Erythroblast (primary cell): ENCODE measurements around the gene TSC2.
"Not testable (repeated sequence)": the region's sequence is repeated elsewhere in the genome, so short reads cannot be mapped to it uniquely, and the experiment has no call there.

Source experiments
- DNase-seq, 2 experiments: peaks; one replicate each; lab custom pipeline; 2025; lab: John Stamatoyannopoulos, UW
- GATA1 ChIP-seq: IDR thresholded peaks from 2 replicates; pipeline ENCODE4 v1.6.1; 2011; ENCODE audit warnings: low read depth, mild to moderate bottlenecking, control low read depth, low read length, moderate library complexity
- POLR2A ChIP-seq: IDR thresholded peaks from 2 replicates; pipeline ENCODE4 v1.6.1; 2011; ENCODE audit warnings: mild to moderate bottlenecking, low read length

The TSC2 gene

DNA sequence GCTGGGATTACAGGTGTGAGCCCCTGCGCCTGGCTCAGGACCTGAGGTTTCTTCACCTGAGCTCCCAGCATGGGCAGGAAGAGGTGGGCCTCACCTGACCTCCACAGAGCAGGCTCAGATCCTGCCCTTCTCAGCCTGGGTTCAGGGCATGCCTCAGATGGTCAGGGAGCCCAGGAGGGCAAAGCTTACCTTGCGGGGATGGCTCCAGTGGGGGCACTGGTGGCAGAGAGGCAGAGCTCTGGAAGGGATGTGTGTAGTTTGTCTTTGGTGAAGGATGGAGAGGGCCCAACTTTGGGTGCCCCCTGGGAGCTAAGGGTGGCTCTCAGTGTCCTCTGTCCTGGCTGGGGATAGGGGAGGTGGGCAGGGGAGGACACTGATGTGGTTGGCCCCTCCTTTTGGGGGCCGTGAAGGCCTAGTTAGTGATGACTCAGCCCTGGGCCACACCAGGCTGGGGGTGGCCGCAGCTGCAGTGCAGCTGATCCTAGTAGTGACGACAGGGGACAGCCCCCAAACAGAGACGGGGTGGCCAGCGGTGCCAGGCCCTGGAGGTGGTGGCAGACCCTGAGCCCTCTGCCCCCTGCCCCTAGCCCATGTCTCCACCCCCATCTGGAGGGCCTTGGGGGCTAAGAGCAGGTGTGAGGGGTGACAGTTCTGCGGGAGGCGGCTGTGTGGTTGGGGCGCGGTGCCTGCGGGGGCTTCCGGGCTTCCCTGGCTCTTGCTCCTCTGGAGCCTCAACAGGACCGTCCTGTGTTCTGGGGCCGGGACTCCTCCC, 15.3 kb upstream of the TSC2 start:
- no peak for DNase-seq
- TF ChIP-seq POLR2A, result no peak
- TF ChIP-seq GATA1, result no peak

DNA sequence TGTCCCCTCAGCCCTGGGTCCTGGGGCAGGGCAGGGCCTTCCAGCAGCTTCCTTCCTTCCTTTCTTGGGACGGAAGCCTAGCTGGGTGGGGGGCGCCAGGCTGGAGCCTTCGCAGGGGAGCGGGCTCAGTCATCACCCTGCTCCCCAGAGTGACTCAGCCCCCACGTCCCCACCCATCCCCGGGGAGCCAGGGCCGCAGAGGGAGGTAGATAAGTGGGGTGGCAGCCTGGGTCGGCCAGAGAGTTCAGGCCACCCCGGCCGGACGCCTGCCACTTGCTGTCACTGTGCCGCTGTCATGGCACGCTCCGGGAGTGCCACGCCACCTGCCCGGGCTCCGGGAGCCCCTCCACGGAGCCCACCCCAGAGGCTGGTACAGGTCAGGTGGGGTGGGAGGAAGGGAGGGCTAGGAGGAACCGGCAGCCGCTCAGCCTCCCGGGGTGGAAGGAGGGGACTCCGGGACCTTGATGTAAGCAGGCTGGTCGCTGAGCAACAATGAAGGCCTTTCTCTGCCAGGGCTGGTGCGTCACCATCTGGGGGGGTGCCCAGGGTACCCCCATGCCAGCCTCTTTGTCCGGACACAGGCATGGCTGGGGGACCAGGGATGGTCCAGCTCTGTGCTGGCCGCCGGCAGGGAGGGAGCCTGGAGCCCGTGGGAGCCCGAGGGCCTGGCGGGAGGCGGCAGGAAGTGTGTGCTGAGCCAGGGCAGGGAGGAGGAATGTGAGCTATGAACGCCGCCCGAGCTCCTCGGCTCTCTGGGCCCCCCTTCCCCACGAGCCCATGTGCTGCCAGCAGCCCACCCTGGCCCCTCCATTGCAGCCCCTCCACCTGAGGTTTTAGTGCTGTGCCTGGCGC, 14.5 kb upstream of the TSC2 start:
- TF ChIP-seq POLR2A, result no peak
- no peak for TF ChIP-seq GATA1
- no peak for DNase-seq

DNA sequence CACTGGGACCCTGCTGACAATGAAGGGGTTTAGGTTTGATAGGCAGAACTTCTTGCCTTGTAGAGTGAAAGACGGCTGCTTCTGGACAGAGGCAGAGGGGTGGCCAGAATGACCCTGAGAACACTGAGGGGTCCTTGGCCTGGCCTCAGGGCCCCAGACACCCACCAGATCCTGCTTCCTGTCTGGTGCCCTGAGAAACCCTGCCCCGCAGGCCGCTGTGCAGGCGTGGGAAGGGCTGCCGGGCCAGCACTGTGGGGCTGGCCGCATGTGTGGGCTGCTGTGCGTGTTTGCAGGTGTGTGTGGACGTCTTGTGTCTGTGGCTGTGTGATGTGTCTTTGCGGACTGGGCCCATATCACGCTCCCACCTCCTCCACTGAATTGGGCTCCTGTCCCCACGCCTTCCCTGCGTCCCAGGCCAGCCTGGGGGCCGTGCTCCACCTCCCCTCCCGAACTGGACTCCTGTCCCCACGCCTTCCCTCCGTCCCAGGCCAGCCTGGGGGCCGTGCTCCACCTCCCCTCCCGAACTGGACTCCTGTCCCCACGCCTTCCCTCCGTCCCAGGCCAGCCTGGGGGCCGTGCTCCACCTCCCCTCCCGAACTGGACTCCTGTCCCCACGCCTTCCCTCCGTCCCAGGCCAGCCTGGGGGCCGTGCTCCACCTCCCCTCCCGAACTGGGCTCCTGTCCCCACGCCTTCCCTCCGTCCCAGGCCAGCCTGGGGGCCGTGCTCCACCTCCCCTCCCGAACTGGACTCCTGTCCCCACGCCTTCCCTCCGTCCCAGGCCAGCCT, 13.7 kb upstream of the TSC2 start:
- DNase-seq, result not testable (repeated sequence)

DNA sequence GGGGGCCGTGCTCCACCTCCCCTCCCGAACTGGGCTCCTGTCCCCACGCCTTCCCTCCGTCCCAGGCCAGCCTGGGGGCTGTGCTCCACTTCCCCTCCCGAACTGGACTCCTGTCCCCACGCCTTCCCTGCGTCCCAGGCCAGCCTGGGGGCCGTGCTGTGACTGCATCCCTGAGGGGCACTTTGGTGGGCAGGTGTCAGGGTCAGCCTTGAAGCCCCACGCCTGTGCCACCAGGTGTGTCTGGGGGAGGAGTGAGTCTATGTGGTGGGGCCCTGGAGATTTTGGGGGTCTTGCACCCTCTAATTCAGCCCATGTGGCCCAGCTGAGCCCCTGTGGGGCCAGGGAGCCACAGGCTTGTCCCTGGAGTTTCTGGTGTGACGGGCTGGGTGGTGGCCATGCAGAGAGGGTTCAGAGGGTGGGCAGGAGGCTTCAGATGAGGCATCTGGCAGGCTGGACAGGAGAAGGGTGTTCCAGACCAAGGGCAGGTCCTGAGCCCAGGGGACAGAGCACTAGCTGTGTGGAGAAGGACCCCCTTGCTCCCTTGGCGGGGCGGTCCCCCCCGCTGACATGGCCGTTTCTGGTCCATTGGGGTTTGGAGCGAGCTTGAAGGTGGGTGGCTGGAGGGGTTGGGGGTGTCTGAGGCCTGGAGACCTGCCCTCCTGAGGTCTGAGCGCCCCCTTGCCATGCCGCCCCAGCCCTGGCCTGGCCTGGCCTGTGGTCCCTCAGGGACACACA, 12.9 kb upstream of the TSC2 start:
- DNase-seq, result no peak
- no peak for TF ChIP-seq POLR2A
- TF ChIP-seq GATA1, result no peak

DNA sequence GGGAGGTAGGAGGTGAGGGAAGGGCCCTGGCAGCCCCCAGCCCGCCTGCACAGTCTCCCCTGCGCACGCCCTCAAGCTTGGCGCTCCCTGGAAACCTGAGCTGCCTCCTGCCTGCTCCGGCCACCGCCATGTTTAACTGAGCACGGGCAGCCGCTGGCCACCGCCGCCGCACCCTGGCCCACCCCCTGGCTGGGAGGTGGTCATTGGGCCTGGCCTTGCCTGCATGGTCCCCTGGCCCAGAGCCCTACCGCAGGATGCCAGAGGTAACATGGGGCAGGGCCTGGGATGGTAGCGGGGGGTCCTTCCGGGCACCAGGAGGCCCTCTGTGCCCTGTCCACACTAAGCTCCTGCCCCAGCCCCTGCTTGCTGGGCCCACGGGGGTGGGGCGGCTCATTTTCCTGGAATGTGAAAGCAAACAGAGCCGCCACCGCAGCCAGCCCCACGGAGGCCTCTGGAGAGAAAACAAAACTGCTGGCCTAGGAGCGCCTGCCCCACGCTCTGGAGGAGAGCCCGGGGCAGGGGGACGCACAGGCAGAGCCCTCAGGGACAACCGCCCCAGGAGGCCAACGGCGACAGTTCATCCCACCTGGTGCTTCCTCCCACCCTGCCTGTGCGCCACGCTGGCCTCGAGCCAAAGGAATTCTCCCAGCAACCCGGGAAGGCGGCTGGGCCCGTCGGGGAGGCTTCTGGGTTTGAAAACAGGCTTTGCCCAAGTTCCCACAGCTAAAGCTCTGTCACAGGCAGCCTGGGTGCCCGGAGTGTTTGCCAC, 12.2 kb upstream of the TSC2 start:
- no peak for DNase-seq
- TF ChIP-seq GATA1, result no peak
- no peak for TF ChIP-seq POLR2A

DNA sequence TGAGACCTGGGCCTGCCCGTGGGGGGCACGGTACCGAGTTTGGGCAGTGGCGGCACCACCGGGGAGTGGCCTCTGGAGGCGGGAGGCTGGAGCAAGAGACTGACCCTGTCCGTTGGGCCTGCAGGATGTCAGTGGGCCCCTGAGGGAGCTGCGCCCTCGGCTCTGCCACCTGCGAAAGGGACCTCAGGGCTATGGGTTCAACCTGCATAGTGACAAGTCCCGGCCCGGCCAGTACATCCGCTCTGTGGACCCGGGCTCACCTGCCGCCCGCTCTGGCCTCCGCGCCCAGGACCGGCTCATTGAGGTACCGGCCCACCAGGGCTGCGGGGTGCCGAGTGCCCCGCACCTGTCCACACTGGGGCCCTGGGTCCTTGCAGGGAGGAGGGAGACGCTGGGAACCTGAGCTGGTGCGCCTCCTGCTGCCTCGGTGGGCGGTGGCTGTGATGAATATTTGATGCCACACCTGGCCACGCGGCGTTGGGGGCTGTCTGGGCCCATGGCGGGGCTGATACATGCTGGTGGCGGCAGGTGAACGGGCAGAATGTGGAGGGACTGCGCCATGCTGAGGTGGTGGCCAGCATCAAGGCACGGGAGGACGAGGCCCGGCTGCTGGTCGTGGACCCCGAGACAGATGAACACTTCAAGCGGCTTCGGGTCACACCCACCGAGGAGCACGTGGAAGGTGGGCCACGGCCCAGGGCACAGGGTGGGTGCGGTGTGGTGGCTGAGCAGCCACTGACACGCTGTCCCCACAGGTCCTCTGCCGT, 11.4 kb upstream of the TSC2 start:
- TF ChIP-seq GATA1, result no peak
- TF ChIP-seq POLR2A, result no peak

DNA sequence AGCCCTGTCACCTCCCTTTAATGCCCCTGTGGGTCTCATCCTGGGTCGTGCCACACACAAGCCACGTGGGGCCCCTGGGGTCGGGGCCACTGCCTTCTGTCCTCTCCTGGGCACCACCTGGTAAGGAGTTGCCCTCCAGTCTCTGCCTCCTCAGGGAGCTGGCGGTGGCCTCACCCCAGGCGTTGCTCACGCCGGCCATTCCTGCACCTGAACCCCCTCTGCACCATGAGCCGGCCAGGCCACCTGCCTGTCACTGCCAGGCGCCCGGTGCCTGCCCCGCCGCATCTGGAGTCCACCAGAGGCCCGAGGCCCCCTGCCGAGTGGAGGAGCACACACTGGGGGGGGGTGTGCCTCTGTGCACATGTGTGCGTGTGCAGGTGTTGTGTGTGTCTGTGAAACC, 10.7 kb upstream of the TSC2 start:
- TF ChIP-seq GATA1, result no peak
- TF ChIP-seq POLR2A, result no peak
- no peak for DNase-seq

More for the DNA sequence above, 11.4 kb upstream of the TSC2 start:
- no peak for DNase-seq

DNA sequence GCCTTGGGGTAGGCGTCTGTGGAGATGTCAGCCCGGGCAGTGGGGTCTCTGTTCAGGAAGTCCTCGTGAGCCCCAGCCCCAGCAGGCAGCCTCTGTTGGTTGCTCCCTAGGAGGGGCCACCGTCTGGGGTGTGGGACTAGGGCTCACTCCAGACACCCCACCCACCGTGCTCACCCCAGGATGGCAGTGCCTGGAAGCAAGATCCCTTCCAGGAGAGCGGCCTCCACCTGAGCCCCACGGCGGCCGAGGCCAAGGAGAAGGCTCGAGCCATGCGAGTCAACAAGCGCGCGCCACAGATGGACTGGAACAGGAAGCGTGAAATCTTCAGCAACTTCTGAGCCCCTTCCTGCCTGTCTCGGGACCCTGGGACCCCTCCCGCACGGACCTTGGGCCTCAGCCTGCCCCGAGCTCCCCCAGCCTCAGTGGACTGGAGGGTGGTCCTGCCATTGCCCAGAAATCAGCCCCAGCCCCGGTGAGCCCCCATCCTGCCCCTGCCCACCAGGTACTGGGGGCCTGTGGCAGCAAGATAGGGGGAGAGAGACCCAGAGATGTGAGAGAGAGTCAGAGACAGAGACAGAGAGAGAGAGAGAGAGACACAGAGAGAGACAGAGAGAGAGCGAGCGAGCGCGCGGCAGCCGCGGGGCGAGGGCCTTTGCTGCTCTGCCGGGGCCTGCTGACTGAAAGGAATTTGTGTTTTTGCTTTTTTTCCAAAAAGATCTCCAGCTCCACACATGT, 10.0 kb upstream of the TSC2 start:
- TF ChIP-seq GATA1, result no peak
- TF ChIP-seq POLR2A, result no peak
- no peak for DNase-seq

DNA sequence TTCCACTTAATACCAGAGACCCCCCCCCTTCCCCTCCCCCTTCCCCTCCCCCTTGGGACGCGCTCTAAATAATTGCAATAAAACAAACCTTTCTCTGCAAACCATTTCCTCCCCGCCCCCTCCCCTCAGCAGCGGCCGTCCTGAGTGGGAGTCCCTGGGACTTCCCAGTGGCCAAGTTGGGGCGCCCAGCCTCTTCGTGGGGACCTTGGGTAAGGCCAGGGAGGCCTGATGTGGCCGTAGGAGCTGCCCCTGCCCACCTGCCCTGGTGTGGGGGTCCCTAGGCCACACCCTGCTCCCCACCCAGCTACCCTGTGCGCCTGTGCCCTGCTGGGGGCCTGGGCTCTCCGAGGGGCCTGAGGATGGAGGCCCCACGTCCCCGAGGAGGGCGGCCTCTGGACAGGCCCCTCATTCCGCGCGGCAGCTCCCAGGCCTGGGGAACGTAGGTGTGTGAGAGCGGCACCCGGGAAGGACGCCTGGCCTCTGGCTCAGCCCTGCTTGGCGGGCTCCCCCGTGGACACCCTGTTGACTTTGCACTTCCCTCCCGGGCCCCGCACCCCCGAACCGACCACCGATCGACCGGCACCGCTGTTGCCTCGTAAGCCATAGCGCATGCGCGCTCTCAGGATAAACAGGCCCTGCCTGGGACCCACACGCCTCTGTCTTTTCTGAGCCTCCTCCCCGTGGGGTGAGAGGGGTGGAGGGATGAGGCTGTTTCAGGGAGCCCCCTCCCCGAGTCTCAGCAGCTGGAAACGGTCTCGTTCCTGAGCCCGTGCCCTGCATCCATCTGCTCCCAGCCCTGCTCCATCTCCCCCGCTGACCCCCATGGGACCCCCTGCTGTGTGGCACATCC, 9.2 kb upstream of the TSC2 start:
- DNase-seq, result no peak
- TF ChIP-seq GATA1 (no peak), POLR2A (no peak)

DNA sequence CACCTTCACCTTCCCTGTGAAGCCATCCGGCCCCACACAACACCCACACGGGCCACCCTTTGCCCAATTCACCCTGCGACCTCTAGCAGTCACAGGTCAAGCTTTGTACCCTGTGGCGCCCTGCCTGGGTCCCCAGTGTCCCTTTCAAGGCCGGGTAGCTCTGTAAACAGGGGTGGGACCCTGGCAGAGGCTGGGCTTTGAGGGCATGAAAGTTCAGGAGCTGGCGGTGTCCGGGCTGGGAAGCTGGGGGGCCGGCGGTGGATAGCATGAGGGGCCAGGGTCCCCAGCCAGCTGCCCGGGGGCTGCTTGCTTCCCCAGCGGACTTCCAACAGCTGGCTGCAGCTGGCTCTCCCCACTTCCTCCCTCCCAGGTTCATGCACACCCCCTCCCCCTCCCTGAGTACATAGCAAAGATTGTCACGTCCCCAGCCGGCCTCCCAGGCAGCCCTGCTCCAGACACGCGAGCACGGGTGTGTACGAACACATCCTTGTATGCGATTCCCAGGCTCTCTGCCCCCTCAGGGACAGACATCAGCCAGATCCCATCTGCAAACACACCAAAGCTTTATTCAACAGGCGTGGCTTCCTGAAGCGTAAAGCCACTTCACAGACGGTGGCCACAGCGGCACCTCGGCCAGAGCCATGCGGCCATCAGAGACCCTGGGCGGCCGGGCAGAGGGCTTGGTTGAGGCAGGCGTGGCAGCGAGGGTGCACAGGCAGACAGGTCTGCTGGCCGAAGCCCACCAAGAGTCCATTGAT, 8.3 kb upstream of the TSC2 start:
- TF ChIP-seq POLR2A, result no peak
- TF ChIP-seq GATA1, result no peak
- no peak for DNase-seq
